Measurements from ENCODE around the gene ANKRD22. TPM values are rescaled to one million over a fixed set of nuclear protein-coding genes. Genes with fewer than 3 reads are reported as not detected.

ANKRD22 gene
- total RNA-seq, 1 donor from 2014 or later = not detected

GRCh38 chr10:88804083-88804812 lies 47.4 kb downstream of the ANKRD22 start:
- Histone ChIP-seq H3K27ac (ENCODE audit: low read depth, low read length) (no peak overlapping the region), H3K9me3 (ENCODE audit: insufficient read depth, low read depth, low read length) (no peaks in the 10 kb centered on the region), H3K36me3 (ENCODE audit: insufficient read depth, low read length) (no peaks in the 10 kb centered on the region), H3K27me3 (ENCODE audit: insufficient read depth, low read length) (no peaks in the 10 kb centered on the region), H3K4me2 (ENCODE audit: low read length) (no peak overlapping the region), H4K20me1 (ENCODE audit: insufficient read depth, low read length) (no peaks in the 10 kb centered on the region), H3K79me2 (ENCODE audit: insufficient read depth, low read length) (no peaks in the 10 kb centered on the region), H2AFZ (ENCODE audit: low read depth, low read length) (no peak overlapping the region), H3K4me1 (ENCODE audit: insufficient read depth, low read length) (peaks cover 7% of the 10 kb centered on the region), H3K4me3 (ENCODE audit: insufficient read depth, low read depth, low read length) (no peak overlapping the region), H3K9ac (ENCODE audit: low read length) (no peak overlapping the region)
- DNase-seq (ENCODE audit: low read depth) (no peak), FAIRE-seq (no peak)
- H3K4me1 Mint-ChIP-seq (ENCODE audit: low read depth, unreplicated experiment) = peaks cover 2% of the 10 kb centered on the region
- H3K36me3 Mint-ChIP-seq (ENCODE audit: low read depth, unreplicated experiment) = no peaks in the 10 kb centered on the region
- H3K4me3 Mint-ChIP-seq (ENCODE audit: unreplicated experiment) = no peak overlapping the region
- no peaks in the 10 kb centered on the region for H3K9me3 Mint-ChIP-seq (ENCODE audit: unreplicated experiment)
- no peaks in the 10 kb centered on the region for H3K27me3 Mint-ChIP-seq (ENCODE audit: low read depth, unreplicated experiment)
- no peak overlapping the region for H3K27ac Mint-ChIP-seq (ENCODE audit: unreplicated experiment)
- TF ChIP-seq EZH2 (IDR thresholded peaks at IDR 0.05; ENCODE audit: insufficient read depth, low read length) = no peak
- TF ChIP-seq, protein P1, sequence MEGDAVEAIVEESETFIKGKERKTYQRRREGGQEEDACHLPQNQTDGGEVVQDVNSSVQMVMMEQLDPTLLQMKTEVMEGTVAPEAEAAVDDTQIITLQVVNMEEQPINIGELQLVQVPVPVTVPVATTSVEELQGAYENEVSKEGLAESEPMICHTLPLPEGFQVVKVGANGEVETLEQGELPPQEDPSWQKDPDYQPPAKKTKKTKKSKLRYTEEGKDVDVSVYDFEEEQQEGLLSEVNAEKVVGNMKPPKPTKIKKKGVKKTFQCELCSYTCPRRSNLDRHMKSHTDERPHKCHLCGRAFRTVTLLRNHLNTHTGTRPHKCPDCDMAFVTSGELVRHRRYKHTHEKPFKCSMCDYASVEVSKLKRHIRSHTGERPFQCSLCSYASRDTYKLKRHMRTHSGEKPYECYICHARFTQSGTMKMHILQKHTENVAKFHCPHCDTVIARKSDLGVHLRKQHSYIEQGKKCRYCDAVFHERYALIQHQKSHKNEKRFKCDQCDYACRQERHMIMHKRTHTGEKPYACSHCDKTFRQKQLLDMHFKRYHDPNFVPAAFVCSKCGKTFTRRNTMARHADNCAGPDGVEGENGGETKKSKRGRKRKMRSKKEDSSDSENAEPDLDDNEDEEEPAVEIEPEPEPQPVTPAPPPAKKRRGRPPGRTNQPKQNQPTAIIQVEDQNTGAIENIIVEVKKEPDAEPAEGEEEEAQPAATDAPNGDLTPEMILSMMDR (IDR thresholded peaks at IDR 0.05; ENCODE audit: insufficient read depth, low read depth, low read length) = no peak

DNA sequence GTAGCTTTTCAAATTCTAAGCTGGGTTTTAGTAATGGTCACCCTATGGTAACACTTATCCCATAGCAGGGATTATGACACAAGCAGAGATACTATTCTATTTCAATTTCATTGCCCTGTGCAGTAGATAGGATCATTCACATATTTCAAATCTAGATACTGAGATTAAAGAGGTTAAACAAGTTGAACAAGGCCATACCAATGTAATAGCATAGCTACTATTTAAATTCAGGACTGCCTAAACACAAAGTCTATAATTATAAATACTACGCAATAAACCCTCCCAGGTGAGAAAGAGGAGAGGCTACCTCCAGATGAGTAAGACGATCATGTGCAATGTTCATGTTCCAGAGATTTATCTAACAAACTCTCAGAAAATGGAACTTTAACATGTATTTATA lies 48.0 kb downstream of the ANKRD22 start:
- TF ChIP-seq, protein P1 (IDR thresholded peaks at IDR 0.05; ENCODE audit: insufficient read depth, low read depth, low read length) = no peak
- no peak for TF ChIP-seq EZH2 (IDR thresholded peaks at IDR 0.05; ENCODE audit: insufficient read depth, low read length)
- Mint-ChIP-seq H3K4me3 (ENCODE audit: unreplicated experiment) (no peak overlapping the region), H3K9me3 (ENCODE audit: unreplicated experiment) (no peaks in the 10 kb centered on the region), H3K27me3 (ENCODE audit: low read depth, unreplicated experiment) (no peaks in the 10 kb centered on the region), H3K27ac (ENCODE audit: unreplicated experiment) (no peak overlapping the region), H3K36me3 (ENCODE audit: low read depth, unreplicated experiment) (no peaks in the 10 kb centered on the region), H3K4me1 (ENCODE audit: low read depth, unreplicated experiment) (peaks cover 2% of the 10 kb centered on the region)
- H2AFZ ChIP-seq (ENCODE audit: low read depth, low read length) = no peak overlapping the region
- no peaks in the 10 kb centered on the region for H3K9me3 ChIP-seq (ENCODE audit: insufficient read depth, low read depth, low read length)
- DNase-seq (ENCODE audit: low read depth) (no peak), FAIRE-seq (no peak)
- H3K27me3 ChIP-seq (ENCODE audit: insufficient read depth, low read length) = no peaks in the 10 kb centered on the region
- H3K4me2 ChIP-seq (ENCODE audit: low read length) = no peak overlapping the region
- no peak overlapping the region for H3K4me3 ChIP-seq (ENCODE audit: insufficient read depth, low read depth, low read length)
- H3K27ac ChIP-seq (ENCODE audit: low read depth, low read length) = no peak overlapping the region
- H4K20me1 ChIP-seq (ENCODE audit: insufficient read depth, low read length) = no peaks in the 10 kb centered on the region
- no peaks in the 10 kb centered on the region for H3K36me3 ChIP-seq (ENCODE audit: insufficient read depth, low read length)
- H3K79me2 ChIP-seq (ENCODE audit: insufficient read depth, low read length) = no peaks in the 10 kb centered on the region
- peaks cover 7% of the 10 kb centered on the region for H3K4me1 ChIP-seq (ENCODE audit: insufficient read depth, low read length)
- H3K9ac ChIP-seq (ENCODE audit: low read length) = no peak overlapping the region
